Measurements from ENCODE around the gene SLC2A13. TPM values are rescaled to one million over a fixed set of nuclear protein-coding genes. Genes with fewer than 3 reads are reported as not detected.

The SLC2A13 gene
- polyA plus RNA-seq (2013, experiment 1 of 2) = 10.4 TPM
- polyA plus RNA-seq (2013, experiment 2 of 2) = 10.8 TPM

- no peaks in the 10 kb centered on the region for H3K36me3 ChIP-seq (ENCODE audit: control insufficient read depth, insufficient read depth, low read length)
- peak within 1 kb of the TSS; percentile 57 for H3K27ac ChIP-seq (ENCODE audit: low read depth, low read length, severe bottlenecking)
- H3K4me1 ChIP-seq (ENCODE audit: control insufficient read depth, insufficient read depth, low read length, poor library complexity, severe bottlenecking) = peaks cover 11% of the 10 kb centered on the region
- H3K9me3 ChIP-seq (ENCODE audit: control insufficient read depth, low read length) = no peaks in the 10 kb centered on the region
- peak within 1 kb of the TSS; percentile 72 for H3K4me3 ChIP-seq (ENCODE audit: extremely low read depth, insufficient read depth, low read length, poor library complexity, severe bottlenecking)
- WGBS, 2 experiments (ENCODE audit: insufficient coverage in 2 of 2) = 0 to 2% methylated on average over 59 to 94 of the region's 97 CpGs
Measured at GRCh38 chr12:40105515-40106201, at the start of gene SLC2A13. TSS of gene SLC2A13 (minus strand) at chr12:40106081. CDS start at chr12:40105808, 273 bp downstream.

- Histone ChIP-seq H3K36me3 (ENCODE audit: control insufficient read depth, insufficient read depth, low read length) (no peaks in the 10 kb centered on the region), H3K4me1 (ENCODE audit: control insufficient read depth, insufficient read depth, low read length, poor library complexity, severe bottlenecking) (no peaks in the 10 kb centered on the region), H3K9me3 (ENCODE audit: control insufficient read depth, low read length) (no peaks in the 10 kb centered on the region), H3K4me3 (ENCODE audit: extremely low read depth, insufficient read depth, low read length, poor library complexity, severe bottlenecking) (no peak overlapping the region), H3K27ac (ENCODE audit: low read depth, low read length, severe bottlenecking) (no peak overlapping the region)
- WGBS, 2 experiments (ENCODE audit: insufficient coverage in 2 of 2) = 60 to 90% methylated on average over 1 to 4 of the region's 4 CpGs
Measured at GRCh38 chr12:40154381-40154780, 48.5 kb upstream of the SLC2A13 start.

GRCh38 chr12:40153432-40153831 is 47.6 kb upstream of the SLC2A13 start:
- no peak overlapping the region for H3K4me3 ChIP-seq (ENCODE audit: extremely low read depth, insufficient read depth, low read length, poor library complexity, severe bottlenecking)
- no peaks in the 10 kb centered on the region for H3K36me3 ChIP-seq (ENCODE audit: control insufficient read depth, insufficient read depth, low read length)
- no peaks in the 10 kb centered on the region for H3K9me3 ChIP-seq (ENCODE audit: control insufficient read depth, low read length)
- H3K4me1 ChIP-seq (ENCODE audit: control insufficient read depth, insufficient read depth, low read length, poor library complexity, severe bottlenecking) = no peaks in the 10 kb centered on the region
- no peak overlapping the region for H3K27ac ChIP-seq (ENCODE audit: low read depth, low read length, severe bottlenecking)

- WGBS, 2 experiments (ENCODE audit: insufficient coverage in 2 of 2) = 100% methylated on average over 1 of the region's 4 CpGs; no CpG with 5 or more reads in 1 of the 2 experiments
Measured at GRCh38 chr12:40152783-40153383, 47.0 kb upstream of the SLC2A13 start.

GRCh38 chr12:40149673-40150260 is 43.9 kb upstream of the SLC2A13 start:
- Histone ChIP-seq H3K27ac (ENCODE audit: low read depth, low read length, severe bottlenecking) (no peak overlapping the region), H3K9me3 (ENCODE audit: control insufficient read depth, low read length) (no peaks in the 10 kb centered on the region), H3K4me1 (ENCODE audit: control insufficient read depth, insufficient read depth, low read length, poor library complexity, severe bottlenecking) (no peaks in the 10 kb centered on the region), H3K36me3 (ENCODE audit: control insufficient read depth, insufficient read depth, low read length) (no peaks in the 10 kb centered on the region), H3K4me3 (ENCODE audit: extremely low read depth, insufficient read depth, low read length, poor library complexity, severe bottlenecking) (no peak overlapping the region)
- no CpG with 5 or more reads among the region's 1 CpG for WGBS, 2 experiments (ENCODE audit: insufficient coverage in 2 of 2)

More at GRCh38 chr12:40152783-40153383, 47.0 kb upstream of the SLC2A13 start:
- Histone ChIP-seq H3K4me1 (ENCODE audit: control insufficient read depth, insufficient read depth, low read length, poor library complexity, severe bottlenecking) (no peaks in the 10 kb centered on the region), H3K27ac (ENCODE audit: low read depth, low read length, severe bottlenecking) (no peak overlapping the region), H3K4me3 (ENCODE audit: extremely low read depth, insufficient read depth, low read length, poor library complexity, severe bottlenecking) (no peak overlapping the region), H3K36me3 (ENCODE audit: control insufficient read depth, insufficient read depth, low read length) (no peaks in the 10 kb centered on the region), H3K9me3 (ENCODE audit: control insufficient read depth, low read length) (no peaks in the 10 kb centered on the region)

- Histone ChIP-seq H3K36me3 (ENCODE audit: control insufficient read depth, insufficient read depth, low read length) (no peaks in the 10 kb centered on the region), H3K27ac (ENCODE audit: low read depth, low read length, severe bottlenecking) (no peak overlapping the region), H3K4me1 (ENCODE audit: control insufficient read depth, insufficient read depth, low read length, poor library complexity, severe bottlenecking) (no peaks in the 10 kb centered on the region), H3K9me3 (ENCODE audit: control insufficient read depth, low read length) (no peaks in the 10 kb centered on the region), H3K4me3 (ENCODE audit: extremely low read depth, insufficient read depth, low read length, poor library complexity, severe bottlenecking) (no peak overlapping the region)
- WGBS, 2 experiments (ENCODE audit: insufficient coverage in 2 of 2) = 57 to 63% methylated on average over 7 to 8 of the region's 10 CpGs
Measured at GRCh38 chr12:40146800-40147797, 41.2 kb upstream of the SLC2A13 start.

- H3K36me3 ChIP-seq (ENCODE audit: control insufficient read depth, insufficient read depth, low read length) = no peaks in the 10 kb centered on the region
- WGBS, 2 experiments (ENCODE audit: insufficient coverage in 2 of 2) = no CpG with 5 or more reads among the region's 1 CpG
- no peaks in the 10 kb centered on the region for H3K9me3 ChIP-seq (ENCODE audit: control insufficient read depth, low read length)
- no peak overlapping the region for H3K4me3 ChIP-seq (ENCODE audit: extremely low read depth, insufficient read depth, low read length, poor library complexity, severe bottlenecking)
- no peaks in the 10 kb centered on the region for H3K4me1 ChIP-seq (ENCODE audit: control insufficient read depth, insufficient read depth, low read length, poor library complexity, severe bottlenecking)
- no peak overlapping the region for H3K27ac ChIP-seq (ENCODE audit: low read depth, low read length, severe bottlenecking)
Measured at GRCh38 chr12:40145896-40146295, 40.0 kb upstream of the SLC2A13 start.

GRCh38 chr12:40144023-40144422 is 38.1 kb upstream of the SLC2A13 start:
- Histone ChIP-seq H3K9me3 (ENCODE audit: control insufficient read depth, low read length) (no peaks in the 10 kb centered on the region), H3K36me3 (ENCODE audit: control insufficient read depth, insufficient read depth, low read length) (no peaks in the 10 kb centered on the region), H3K4me3 (ENCODE audit: extremely low read depth, insufficient read depth, low read length, poor library complexity, severe bottlenecking) (no peak overlapping the region), H3K4me1 (ENCODE audit: control insufficient read depth, insufficient read depth, low read length, poor library complexity, severe bottlenecking) (no peaks in the 10 kb centered on the region), H3K27ac (ENCODE audit: low read depth, low read length, severe bottlenecking) (no peak overlapping the region)
- WGBS, 2 experiments (ENCODE audit: insufficient coverage in 2 of 2) = no CpG with 5 or more reads among the region's 1 CpG

- no peaks in the 10 kb centered on the region for H3K4me1 ChIP-seq (ENCODE audit: control insufficient read depth, insufficient read depth, low read length, poor library complexity, severe bottlenecking)
- H3K9me3 ChIP-seq (ENCODE audit: control insufficient read depth, low read length) = no peaks in the 10 kb centered on the region
- no peak overlapping the region for H3K27ac ChIP-seq (ENCODE audit: low read depth, low read length, severe bottlenecking)
- H3K4me3 ChIP-seq (ENCODE audit: extremely low read depth, insufficient read depth, low read length, poor library complexity, severe bottlenecking) = no peak overlapping the region
- 83 to 100% methylated on average over 1 to 2 of the region's 4 CpGs for whole genome bisulfite sequencing, 2 experiments (ENCODE audit: insufficient coverage in 2 of 2)
- H3K36me3 ChIP-seq (ENCODE audit: control insufficient read depth, insufficient read depth, low read length) = no peaks in the 10 kb centered on the region
Measured at GRCh38 chr12:40142001-40142744, 36.3 kb upstream of the SLC2A13 start.

GRCh38 chr12:40138526-40138925 is 32.6 kb upstream of the SLC2A13 start:
- no peak overlapping the region for H3K4me3 ChIP-seq (ENCODE audit: extremely low read depth, insufficient read depth, low read length, poor library complexity, severe bottlenecking)
- 70 to 85% methylated on average over 1 of the region's 2 CpGs for WGBS, 2 experiments (ENCODE audit: insufficient coverage in 2 of 2)
- H3K9me3 ChIP-seq (ENCODE audit: control insufficient read depth, low read length) = no peaks in the 10 kb centered on the region
- H3K4me1 ChIP-seq (ENCODE audit: control insufficient read depth, insufficient read depth, low read length, poor library complexity, severe bottlenecking) = no peaks in the 10 kb centered on the region
- no peaks in the 10 kb centered on the region for H3K36me3 ChIP-seq (ENCODE audit: control insufficient read depth, insufficient read depth, low read length)
- no peak overlapping the region for H3K27ac ChIP-seq (ENCODE audit: low read depth, low read length, severe bottlenecking)
